HFFc6 (cell line): ENCODE results near the gene RUNX3. TPM values are rescaled to one million over a fixed set of nuclear protein-coding genes. Genes with fewer than 3 reads are reported as not detected.

Experiments
- DNase-seq: peaks from one replicate; pipeline ENCODE4 v3.0.0-alpha.2; 2018
- H3K27ac Mint-ChIP-seq: 2 replicates; pipeline ENCODE4 v1.8.0; 2020; ENCODE audit warnings: mild to moderate bottlenecking, mixed read lengths
- H3K27me3 Mint-ChIP-seq: 2 replicates; pipeline ENCODE4 v1.8.0; 2021; ENCODE audit warnings: mild to moderate bottlenecking, moderate library complexity, mixed read lengths; ENCODE audit not compliant: insufficient read depth
- H3K36me3 Mint-ChIP-seq: 2 replicates; pipeline ENCODE4 v1.8.0; 2021; ENCODE audit warnings: low read depth, mixed read lengths
- H3K4me1 Mint-ChIP-seq: 2 replicates; pipeline ENCODE4 v1.8.0; 2020; ENCODE audit warnings: low read depth, mixed read lengths
- H3K4me3 Mint-ChIP-seq: 2 replicates; pipeline ENCODE4 v1.8.0; 2020; ENCODE audit warnings: mild to moderate bottlenecking, moderate library complexity, mixed read lengths
- H3K9me3 Mint-ChIP-seq: 2 replicates; pipeline ENCODE4 v1.8.0; 2020; ENCODE audit warnings: mild to moderate bottlenecking, mixed read lengths
- total RNA-seq, 6 experiments: library from RNA; stranded (reverse); fragmentation: NEBNext Ultra II Directional; extraction: Animal tissue kit (Norgen Biotek cat#: 25700); gene quantifications; 2 replicates in 1 of 6; 3 replicates in 5 of 6; pipeline ENCODE4 v1.2.3, GENCODE V29; 2021
- TF ChIP-seq, protein P1 (sequence below): fragments of 200-600 bp; sonication (generic); IDR thresholded peaks from 2 replicates; pipeline ENCODE4 v1.5.0; 2021; ENCODE audit warnings: antibody characterized with exemption, mild to moderate bottlenecking

RUNX3 gene
- total RNA-seq, 6 experiments from 2014 or later: not detected

DNA sequence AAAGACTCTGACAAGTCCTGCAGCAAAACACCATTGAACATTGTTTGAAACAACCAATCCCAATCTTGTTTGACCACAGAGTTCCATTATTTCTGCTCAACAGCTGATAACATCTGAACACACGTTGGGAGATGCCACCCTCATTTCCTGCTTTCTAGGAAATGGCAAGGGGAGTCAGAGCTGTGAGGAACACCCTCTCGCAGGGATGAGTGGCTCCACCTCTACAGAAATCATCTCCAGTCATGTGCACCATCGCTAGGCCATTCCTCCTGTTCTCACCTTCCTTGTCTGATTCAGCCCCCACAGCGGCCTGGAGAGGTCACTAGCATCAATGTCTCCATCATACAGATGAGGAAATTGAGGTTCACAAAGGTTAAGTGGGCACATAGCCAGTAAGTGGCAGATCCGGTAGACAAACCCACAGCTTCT lies 22.4 kb upstream of the RUNX3 start:
- DNase-seq: peak; percentile 47
- H3K9me3 Mint-ChIP-seq: no peaks in the 10 kb centered on the region
- H3K36me3 Mint-ChIP-seq: no peaks in the 10 kb centered on the region
- TF ChIP-seq, protein P1, sequence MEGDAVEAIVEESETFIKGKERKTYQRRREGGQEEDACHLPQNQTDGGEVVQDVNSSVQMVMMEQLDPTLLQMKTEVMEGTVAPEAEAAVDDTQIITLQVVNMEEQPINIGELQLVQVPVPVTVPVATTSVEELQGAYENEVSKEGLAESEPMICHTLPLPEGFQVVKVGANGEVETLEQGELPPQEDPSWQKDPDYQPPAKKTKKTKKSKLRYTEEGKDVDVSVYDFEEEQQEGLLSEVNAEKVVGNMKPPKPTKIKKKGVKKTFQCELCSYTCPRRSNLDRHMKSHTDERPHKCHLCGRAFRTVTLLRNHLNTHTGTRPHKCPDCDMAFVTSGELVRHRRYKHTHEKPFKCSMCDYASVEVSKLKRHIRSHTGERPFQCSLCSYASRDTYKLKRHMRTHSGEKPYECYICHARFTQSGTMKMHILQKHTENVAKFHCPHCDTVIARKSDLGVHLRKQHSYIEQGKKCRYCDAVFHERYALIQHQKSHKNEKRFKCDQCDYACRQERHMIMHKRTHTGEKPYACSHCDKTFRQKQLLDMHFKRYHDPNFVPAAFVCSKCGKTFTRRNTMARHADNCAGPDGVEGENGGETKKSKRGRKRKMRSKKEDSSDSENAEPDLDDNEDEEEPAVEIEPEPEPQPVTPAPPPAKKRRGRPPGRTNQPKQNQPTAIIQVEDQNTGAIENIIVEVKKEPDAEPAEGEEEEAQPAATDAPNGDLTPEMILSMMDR: no peak
- H3K4me1 Mint-ChIP-seq: peaks cover 76% of the 10 kb centered on the region
- H3K27me3 Mint-ChIP-seq: peaks cover 2% of the 10 kb centered on the region; the same call in 1 of the 2 replicates
- H3K4me3 Mint-ChIP-seq: no peak overlapping the region
- H3K27ac Mint-ChIP-seq: peak overlapping the region; percentile 12; the same call in 1 of the 2 replicates

DNA sequence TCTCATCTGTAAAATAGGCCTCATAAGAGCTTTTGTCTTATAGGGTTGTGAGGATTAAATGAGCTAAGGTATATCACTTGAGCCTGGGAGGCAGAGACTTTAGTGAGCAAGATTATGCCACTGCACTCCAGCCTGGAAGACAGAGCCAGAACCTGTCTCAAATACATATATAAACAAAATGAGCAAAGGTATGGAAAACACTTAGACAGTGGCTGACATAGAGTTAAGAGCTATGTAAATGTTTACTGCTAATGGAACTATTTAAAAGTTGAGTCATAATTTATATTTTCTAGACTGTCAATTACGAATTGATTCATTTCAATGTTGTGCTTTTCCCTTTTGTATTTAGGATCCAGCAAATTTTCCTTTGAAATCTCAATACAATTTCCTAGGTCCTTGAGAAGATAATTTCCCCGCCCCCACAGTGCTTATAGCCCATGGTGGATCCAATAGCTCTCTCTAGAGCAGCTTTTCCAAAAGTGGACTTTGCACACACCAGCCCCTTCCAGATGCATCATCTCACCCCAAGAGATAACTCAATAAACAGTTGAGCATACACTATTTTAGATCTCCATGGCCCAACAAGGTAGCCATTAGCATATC lies 21.8 kb upstream of the RUNX3 start:
- DNase-seq: no peak
- TF ChIP-seq, protein P1: no peak
- Mint-ChIP-seq H3K36me3 (no peaks in the 10 kb centered on the region), H3K27ac (peak overlapping the region; percentile 12; the same call in 1 of the 2 replicates), H3K4me1 (peaks cover 79% of the 10 kb centered on the region), H3K4me3 (no peak overlapping the region), H3K27me3 (peaks cover 2% of the 10 kb centered on the region; the same call in 1 of the 2 replicates), H3K9me3 (no peaks in the 10 kb centered on the region)

DNA sequence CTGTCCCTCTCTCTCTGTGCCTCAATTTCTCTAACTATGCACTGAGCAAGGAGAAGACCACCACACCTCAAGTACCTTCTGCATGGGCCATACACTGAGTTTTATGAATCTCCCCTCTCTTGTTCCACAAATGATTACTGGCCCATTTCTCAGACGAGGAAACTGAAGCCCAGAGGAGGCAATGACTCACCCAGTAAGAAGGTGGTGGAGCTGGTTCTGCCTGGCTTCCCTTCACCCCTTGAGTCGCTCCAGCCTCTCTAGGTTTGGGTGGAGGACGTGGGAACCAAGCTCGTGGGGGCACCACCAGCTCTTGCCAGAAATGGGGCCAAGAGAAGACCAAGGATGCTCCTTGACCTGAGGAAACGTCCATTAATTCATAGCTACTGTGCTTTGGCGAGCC lies 21.3 kb upstream of the RUNX3 start:
- no peaks in the 10 kb centered on the region for H3K9me3 Mint-ChIP-seq
- H3K27ac Mint-ChIP-seq: no peak overlapping the region
- H3K36me3 Mint-ChIP-seq: no peaks in the 10 kb centered on the region
- no peak for DNase-seq
- H3K4me1 Mint-ChIP-seq: peaks cover 81% of the 10 kb centered on the region
- no peak overlapping the region for H3K4me3 Mint-ChIP-seq
- H3K27me3 Mint-ChIP-seq: peaks cover 2% of the 10 kb centered on the region; the same call in 1 of the 2 replicates
- TF ChIP-seq, protein P1: no peak

DNA sequence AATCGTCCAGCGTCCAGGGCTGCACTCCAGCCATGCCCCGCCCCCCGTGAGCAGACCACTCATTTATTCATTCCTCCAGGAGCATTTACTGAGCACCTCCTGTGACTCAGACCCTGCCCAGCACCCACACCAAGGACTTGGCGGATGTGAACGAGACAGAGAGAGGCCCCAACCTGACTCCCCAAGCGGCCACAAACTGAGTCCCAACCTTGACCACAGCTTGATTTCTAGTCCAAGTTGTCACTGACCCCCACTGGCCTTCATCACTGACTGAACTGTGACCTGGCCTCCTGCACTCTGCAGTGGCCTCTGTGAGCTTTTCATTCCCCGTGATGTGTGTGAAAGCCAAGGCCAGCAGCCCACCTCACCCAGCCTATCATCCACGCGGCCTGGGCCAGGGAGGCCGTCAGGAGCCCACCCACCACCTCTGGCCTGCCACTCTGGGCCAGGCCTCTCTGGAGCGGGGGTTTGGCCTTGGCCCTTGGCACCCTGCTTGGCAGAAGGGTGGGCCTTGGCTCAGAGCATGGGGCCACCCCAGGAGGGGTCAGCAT lies 19.3 kb upstream of the RUNX3 start:
- TF ChIP-seq, protein P1: no peak
- Mint-ChIP-seq H3K4me3 (peak overlapping the region; percentile 32), H3K27me3 (no peaks in the 10 kb centered on the region; the same call in 1 of the 2 replicates), H3K27ac (peak overlapping the region; percentile 80), H3K36me3 (no peaks in the 10 kb centered on the region), H3K4me1 (peaks cover 66% of the 10 kb centered on the region), H3K9me3 (no peaks in the 10 kb centered on the region)
- DNase-seq: peak; percentile 79

DNA sequence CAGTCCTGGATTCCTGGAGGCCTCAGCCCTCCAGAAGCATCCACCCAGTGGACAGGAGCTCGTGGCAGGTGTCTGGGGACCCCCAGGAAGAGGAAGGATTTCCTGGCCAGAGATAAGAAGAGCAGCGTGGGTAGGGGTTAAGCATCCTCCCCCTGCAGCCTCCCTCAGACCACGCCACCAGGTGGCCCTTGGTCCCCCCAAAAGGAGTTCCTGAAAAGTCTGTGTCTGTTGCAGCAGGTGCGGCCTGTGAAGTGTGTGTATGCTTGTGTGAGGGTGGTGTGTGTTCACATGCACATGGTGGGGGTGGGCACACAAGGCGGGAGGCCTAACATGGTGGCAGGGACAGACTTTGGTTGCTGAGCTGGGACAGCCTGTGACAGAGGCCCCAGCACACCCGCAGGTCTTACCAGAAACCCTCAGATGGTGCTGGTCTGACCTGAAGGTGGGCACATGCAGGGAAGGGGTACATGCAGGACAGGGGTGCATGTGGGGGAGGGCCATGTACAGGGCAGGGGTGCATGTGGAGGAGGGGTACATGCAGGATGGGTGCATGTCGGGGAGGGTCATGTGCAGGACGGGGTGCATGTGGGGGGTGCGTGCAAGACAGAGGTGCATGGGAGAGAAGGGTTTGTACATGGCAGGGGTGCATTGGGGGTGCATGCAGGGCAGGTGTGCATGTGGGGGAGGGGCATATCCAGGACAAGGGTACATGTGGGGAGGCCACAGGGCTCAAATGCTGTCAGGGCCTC lies 18.2 kb upstream of the RUNX3 start:
- Mint-ChIP-seq H3K9me3 (no peaks in the 10 kb centered on the region), H3K27me3 (no peaks in the 10 kb centered on the region; the same call in 1 of the 2 replicates), H3K36me3 (no peaks in the 10 kb centered on the region), H3K27ac (peak overlapping the region; percentile 42; the same call in 1 of the 2 replicates), H3K4me3 (no peak overlapping the region), H3K4me1 (peaks cover 61% of the 10 kb centered on the region)
- TF ChIP-seq, protein P1: no peak
- no peak for DNase-seq
